HEK293 (cell line): ENCODE results near the gene SH3PXD2B.

ENCODE experiments used
- REPIN1 ChIP-seq: fragments of 450-650 bp; formaldehyde crosslinking; IDR thresholded peaks from 2 replicates; pipeline ENCODE4 v1.5.1; 2017; ENCODE audit warnings: missing biosample characterization, missing genetic modification characterization, low read depth
- ZBTB7A ChIP-seq: fragments of 450-650 bp; formaldehyde crosslinking; IDR thresholded peaks from 2 replicates; pipeline ENCODE4 v1.5.1; 2016; ENCODE audit warnings: low read depth, missing biosample characterization, missing genetic modification characterization
- ZNF560 ChIP-seq: fragments of 450-650 bp; formaldehyde crosslinking; IDR thresholded peaks from 2 replicates; pipeline ENCODE4 v1.5.1; 2017; ENCODE audit warnings: missing biosample characterization, missing genetic modification characterization, borderline replicate concordance
- ZNF707 ChIP-seq: fragments of 450-650 bp; formaldehyde crosslinking; IDR thresholded peaks from 2 replicates; pipeline ENCODE4 v1.5.1; 2016; ENCODE audit warnings: missing biosample characterization, missing genetic modification characterization
- ZNF776 ChIP-seq: fragments of 450-650 bp; formaldehyde crosslinking; IDR thresholded peaks from 2 replicates; pipeline ENCODE4 v1.5.0; 2017; ENCODE audit warnings: missing biosample characterization, missing genetic modification characterization, borderline replicate concordance
- TF ChIP-seq, protein P1 (sequence below): fragments of 450-650 bp; formaldehyde crosslinking; IDR thresholded peaks from 2 replicates; pipeline ENCODE4 v1.5.1; 2016; ENCODE audit warnings: missing biosample characterization, missing genetic modification characterization

DNA sequence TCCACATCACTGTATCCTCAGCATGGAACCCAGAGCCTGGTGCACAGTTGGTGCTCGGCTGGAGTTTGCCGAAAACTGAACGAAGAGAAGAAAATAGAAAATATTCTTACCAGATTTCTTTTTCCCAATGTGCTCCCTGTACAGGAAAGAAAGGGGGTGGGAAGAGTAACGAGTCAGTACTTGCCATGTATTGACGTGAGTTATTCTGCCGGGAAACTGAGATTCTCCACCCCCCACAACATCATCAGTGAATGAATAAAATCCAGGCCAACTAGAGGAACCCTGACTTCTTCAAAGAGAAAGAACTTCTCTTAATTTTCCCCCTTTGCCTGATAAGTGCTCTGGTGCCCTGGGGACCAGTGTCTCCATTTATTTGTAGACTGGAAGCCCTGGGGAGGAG is 80.6 kb downstream of the SH3PXD2B start:
- no peak for TF ChIP-seq ZBTB7A (tag by site-specific recombination)
- TF ChIP-seq, protein P1, sequence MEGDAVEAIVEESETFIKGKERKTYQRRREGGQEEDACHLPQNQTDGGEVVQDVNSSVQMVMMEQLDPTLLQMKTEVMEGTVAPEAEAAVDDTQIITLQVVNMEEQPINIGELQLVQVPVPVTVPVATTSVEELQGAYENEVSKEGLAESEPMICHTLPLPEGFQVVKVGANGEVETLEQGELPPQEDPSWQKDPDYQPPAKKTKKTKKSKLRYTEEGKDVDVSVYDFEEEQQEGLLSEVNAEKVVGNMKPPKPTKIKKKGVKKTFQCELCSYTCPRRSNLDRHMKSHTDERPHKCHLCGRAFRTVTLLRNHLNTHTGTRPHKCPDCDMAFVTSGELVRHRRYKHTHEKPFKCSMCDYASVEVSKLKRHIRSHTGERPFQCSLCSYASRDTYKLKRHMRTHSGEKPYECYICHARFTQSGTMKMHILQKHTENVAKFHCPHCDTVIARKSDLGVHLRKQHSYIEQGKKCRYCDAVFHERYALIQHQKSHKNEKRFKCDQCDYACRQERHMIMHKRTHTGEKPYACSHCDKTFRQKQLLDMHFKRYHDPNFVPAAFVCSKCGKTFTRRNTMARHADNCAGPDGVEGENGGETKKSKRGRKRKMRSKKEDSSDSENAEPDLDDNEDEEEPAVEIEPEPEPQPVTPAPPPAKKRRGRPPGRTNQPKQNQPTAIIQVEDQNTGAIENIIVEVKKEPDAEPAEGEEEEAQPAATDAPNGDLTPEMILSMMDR: no peak
- no peak for TF ChIP-seq ZNF776 (tag by site-specific recombination)
- no peak for TF ChIP-seq ZNF560 (tag by site-specific recombination)
- no peak for TF ChIP-seq ZNF707 (tag by site-specific recombination)
- TF ChIP-seq REPIN1 (tag by site-specific recombination): no peak
